ENCODE measurements around the gene SGTA.

Gene SGTA

DNA sequence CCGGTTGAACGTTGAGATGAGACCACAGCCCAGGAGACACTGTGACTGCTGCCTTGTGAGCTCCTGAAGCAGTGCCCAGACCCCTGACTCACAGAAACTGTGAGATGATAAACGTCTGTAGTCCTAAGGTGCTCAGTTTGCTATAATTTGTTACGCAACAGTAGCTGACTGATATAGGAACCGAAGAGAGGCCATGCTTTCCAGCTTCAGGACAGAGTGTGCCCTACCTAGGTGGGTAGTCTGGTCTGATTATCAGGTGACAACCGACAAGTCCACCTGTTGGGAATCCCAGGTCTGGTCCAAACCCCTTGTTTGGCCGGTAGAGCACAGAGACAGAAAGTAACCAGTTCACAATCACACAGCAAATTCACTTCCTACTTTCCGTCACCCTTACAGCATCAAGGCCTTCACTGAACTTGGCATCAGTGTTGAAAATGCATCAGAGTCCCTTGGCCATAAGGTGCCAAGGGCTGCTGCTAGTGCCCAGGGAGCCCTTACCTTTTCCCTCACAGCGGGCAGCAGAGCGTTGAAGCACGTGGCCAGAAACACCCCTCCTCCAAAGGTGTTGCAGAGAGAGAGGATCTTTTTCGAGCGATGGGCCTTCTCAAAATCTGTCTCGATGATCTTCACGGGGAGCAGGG, 46.4 kb downstream of the SGTA start:
- no peak for DNase-seq (ENCODE audit: low read depth)
- TF ChIP-seq CTCF (conservative IDR thresholded peaks at IDR 0.05; ENCODE audit: low read depth, low read length): no peak
- no peak overlapping the region for H3K4me3 ChIP-seq (ENCODE audit: low read depth, low read length)

- H3K4me3 ChIP-seq (ENCODE audit: low read depth, low read length): no peak overlapping the region
- DNase-seq (ENCODE audit: low read depth): no peak
- no peak for TF ChIP-seq CTCF (conservative IDR thresholded peaks at IDR 0.05; ENCODE audit: low read depth, low read length)
These were observed 47.7 kb downstream of the SGTA start for GRCh38 chr19:2735374-2735773.

DNA sequence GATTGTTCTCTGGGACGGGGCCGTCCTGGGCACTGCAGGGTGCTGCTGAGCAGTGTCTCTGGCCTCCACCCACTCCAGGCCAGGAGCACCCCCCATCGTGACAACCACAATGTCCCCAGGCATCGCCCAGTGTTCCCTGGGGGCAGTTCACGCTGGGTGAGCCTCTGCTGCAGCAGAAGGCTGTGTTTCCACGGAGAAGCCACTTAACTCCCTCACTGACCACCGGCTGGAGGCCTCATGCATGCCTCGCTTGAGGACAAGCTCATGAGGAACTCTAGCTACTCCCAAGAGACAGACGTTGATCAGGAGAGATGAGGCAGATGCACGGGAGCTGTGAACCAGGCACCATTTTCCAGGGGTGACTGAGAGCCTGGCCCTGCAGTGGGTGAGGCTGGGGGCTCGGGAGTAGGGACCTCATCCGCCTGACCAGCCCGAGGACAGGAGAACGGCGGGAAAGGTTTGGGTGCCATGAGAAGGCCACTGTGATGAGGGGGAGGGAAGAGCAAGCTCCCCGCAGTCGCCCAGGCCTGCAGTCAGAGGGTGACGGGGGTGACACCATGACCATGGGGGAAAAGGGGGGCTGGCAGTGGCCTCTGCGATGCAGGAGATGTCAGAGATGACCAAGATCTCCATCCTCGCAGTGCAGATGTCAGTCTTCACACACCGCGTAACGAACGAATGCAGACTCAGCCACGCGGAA, 48.3 kb downstream of the SGTA start:
- no peak overlapping the region for H3K4me3 ChIP-seq (ENCODE audit: low read depth, low read length)
- no peak for TF ChIP-seq CTCF (conservative IDR thresholded peaks at IDR 0.05; ENCODE audit: low read depth, low read length)
- no peak for DNase-seq (ENCODE audit: low read depth)

DNA sequence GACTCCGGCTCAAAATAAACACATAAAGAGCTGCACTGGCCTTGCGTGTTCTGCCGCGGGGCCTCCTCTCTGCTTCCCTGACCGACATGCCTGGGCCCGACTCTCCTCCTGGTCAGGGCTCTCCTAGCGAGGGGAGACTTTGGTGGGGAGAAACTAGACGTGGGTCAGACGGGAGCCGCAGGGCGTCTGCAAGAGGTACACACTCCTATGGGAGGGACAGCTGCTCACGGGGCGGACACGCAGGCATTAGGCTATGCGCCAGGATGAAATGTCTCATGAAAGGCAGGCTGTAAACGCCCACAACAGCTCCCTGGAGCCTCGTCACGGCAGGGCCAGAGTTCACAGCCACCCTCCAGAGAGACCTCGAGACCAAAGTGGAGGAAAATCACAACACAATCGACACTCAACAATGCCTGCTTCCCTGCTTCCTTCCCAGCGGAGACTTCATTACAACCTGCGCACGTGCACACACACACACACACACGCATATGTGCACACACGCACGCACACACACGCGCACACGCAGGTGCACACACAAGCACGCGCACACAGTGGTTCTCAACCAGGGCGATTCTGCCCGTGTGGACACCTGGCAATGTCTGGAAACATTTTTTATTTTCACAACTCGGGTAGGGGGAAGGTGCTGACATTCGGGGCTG, 49.0 kb downstream of the SGTA start:
- no peak for DNase-seq (ENCODE audit: low read depth)
- no peak for TF ChIP-seq CTCF (conservative IDR thresholded peaks at IDR 0.05; ENCODE audit: low read depth, low read length)
- H3K4me3 ChIP-seq (ENCODE audit: low read depth, low read length): no peak overlapping the region

GRCh38 chr19:2732883-2733282, 50.2 kb downstream of the SGTA start:
- TF ChIP-seq CTCF (conservative IDR thresholded peaks at IDR 0.05; ENCODE audit: low read depth, low read length): no peak
- DNase-seq (ENCODE audit: low read depth): no peak
- H3K4me3 ChIP-seq (ENCODE audit: low read depth, low read length): no peak overlapping the region

- DNase-seq (ENCODE audit: low read depth): no peak
- H3K4me3 ChIP-seq (ENCODE audit: low read depth, low read length): no peak overlapping the region
- TF ChIP-seq CTCF (conservative IDR thresholded peaks at IDR 0.05; ENCODE audit: low read depth, low read length): no peak
These were observed 50.8 kb downstream of the SGTA start for GRCh38 chr19:2732157-2732725.

All from choroid plexus epithelial cell (primary cell).